ENCODE results near the gene LIMS2. TPM values are rescaled to one million over a fixed set of nuclear protein-coding genes. Genes with fewer than 3 reads are reported as not detected.

LIMS2 gene, protein sequence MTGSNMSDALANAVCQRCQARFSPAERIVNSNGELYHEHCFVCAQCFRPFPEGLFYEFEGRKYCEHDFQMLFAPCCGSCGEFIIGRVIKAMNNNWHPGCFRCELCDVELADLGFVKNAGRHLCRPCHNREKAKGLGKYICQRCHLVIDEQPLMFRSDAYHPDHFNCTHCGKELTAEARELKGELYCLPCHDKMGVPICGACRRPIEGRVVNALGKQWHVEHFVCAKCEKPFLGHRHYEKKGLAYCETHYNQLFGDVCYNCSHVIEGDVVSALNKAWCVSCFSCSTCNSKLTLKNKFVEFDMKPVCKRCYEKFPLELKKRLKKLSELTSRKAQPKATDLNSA
- 3.2 and 10.8 TPM in 2 replicates for total RNA-seq

GRCh38 chr2:127675331-127676261 is at the start of gene LIMS2:
TSS of gene LIMS2 (minus strand) at chr2:127675530. CDS start at chr2:127675024, 506 bp downstream.

DNA sequence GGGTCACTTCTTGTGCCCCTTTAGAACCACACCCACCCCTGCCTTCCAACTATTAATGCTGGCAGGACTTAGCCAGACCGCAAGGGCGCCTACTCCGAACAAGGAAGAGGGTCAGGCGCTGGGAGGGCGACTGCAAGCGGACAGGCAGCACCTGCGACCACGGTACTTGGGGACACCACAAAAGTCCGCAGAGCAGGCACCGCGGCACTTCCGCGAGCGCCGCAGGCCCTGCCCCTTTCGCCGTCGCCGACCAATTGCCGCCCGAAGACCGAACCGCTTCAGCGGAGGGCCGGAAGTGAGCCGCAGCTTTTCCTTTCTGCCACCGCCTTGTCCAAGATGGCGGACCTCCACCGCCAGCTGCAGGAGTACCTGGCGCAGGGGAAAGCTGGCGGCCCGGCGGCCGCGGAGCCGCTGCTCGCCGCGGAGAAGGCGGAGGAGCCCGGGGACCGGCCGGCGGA is 25.9 kb upstream of the LIMS2 start, which contains the start of gene SFT2D3:
Gene SFT2D3 (plus strand): TSS at position 305 of the 458 bp plus-strand sequence. CDS start 32 bp downstream, at position 337.

GRCh38 chr2:127645395-127646291 is 29.7 kb downstream of the LIMS2 start, which contains the start of gene GPR17:
TSS of gene GPR17 (plus strand) at chr2:127646153. CDS start at chr2:127650736, 4,583 bp downstream.

Other genes with a start within 250 kb of the LIMS2 start
- gene IWS1, start 149.0 kb downstream of the LIMS2 start, total RNA-seq = 19.6 and 20.9 TPM in 2 replicates
- 0.18 TPM in 1 of 2 replicates, not detected in the other for gene MYO7B, start 139.8 kb downstream of the LIMS2 start, total RNA-seq
- gene GPR17, start 29.4 kb downstream of the LIMS2 start, total RNA-seq = not detected in 2 replicates
- gene SFT2D3, start 26.0 kb upstream of the LIMS2 start, total RNA-seq = 3.7 and 4.0 TPM in 2 replicates
- 13.3 and 13.5 TPM in 2 replicates for gene WDR33, start 135.6 kb upstream of the LIMS2 start, total RNA-seq
- 9.4 and 11.8 TPM in 2 replicates for gene POLR2D, start 182.6 kb upstream of the LIMS2 start, total RNA-seq
- 12.8 and 13.0 TPM in 2 replicates for gene AMMECR1L, start 210.4 kb upstream of the LIMS2 start, total RNA-seq

Measured in cardiac atrium fibroblast (primary cell).